Heart left ventricle (tissue), 16 donors: ENCODE results near the gene IGSF22. TPM values are rescaled to one million over a fixed set of nuclear protein-coding genes. Genes with fewer than 3 reads are reported as not detected.
"Not testable (repeated sequence)": the region's sequence is repeated elsewhere in the genome, so short reads cannot be mapped to it uniquely, and the experiment has no call there.

Source experiments
- ATAC-seq, 4 donors: fragments of 200-7000 bp; cut with Tn5 transposase; one replicate each; pipeline ENCODE4 v1.9.1; 2020 to 2022; ENCODE audit warnings: moderate library complexity in 4 of 4, mild to moderate bottlenecking in 3 of 4, moderate number of reproducible peaks in 1 of 4
- DNase-seq, 5 donors: peaks; one replicate each; pipeline ENCODE4 v3.0.0-alpha.2; 2020
- H3K27ac ChIP-seq, 12 donors: fragments of 200-600 bp; sonication (generic) in 4 of 12; one replicate each; pipeline versions ENCODE4 v1.5.0 to v1.8.0; 2016 to 2022; ENCODE audit warnings: mild to moderate bottlenecking in 2 of 12
- H3K27me3 ChIP-seq, 9 donors: fragments of 200-600 bp; sonication (generic) in 2 of 9; one replicate each; pipeline versions ENCODE4 v1.5.1 to v1.8.0; 2016 to 2022; ENCODE audit warnings: mild to moderate bottlenecking in 3 of 9
- H3K36me3 ChIP-seq, 9 donors: fragments of 200-600 bp; sonication (generic) in 2 of 9; one replicate each; pipeline versions ENCODE4 v1.5.0 to v1.8.0; 2018 to 2022; ENCODE audit warnings: mild to moderate bottlenecking in 2 of 9
- H3K4me1 ChIP-seq, 12 donors: fragments of 200-600 bp; sonication (generic) in 4 of 12; one replicate each; pipeline versions ENCODE4 v1.5.0 to v1.8.0; 2016 to 2022; ENCODE audit warnings: mild to moderate bottlenecking in 3 of 12
- H3K4me3 ChIP-seq, 12 donors: fragments of 200-600 bp; sonication (generic) in 4 of 12; one replicate each; pipeline versions ENCODE4 v1.5.0 to v1.8.0; 2017 to 2022; ENCODE audit warnings: mild to moderate bottlenecking in 9 of 12, moderate library complexity in 4 of 12
- H3K9me3 ChIP-seq, 12 donors: fragments of 200-600 bp; sonication (generic) in 4 of 12; one replicate each; pipeline versions ENCODE4 v1.5.0 to v1.8.0; 2016 to 2022; ENCODE audit warnings: mild to moderate bottlenecking in 1 of 12
- POLR2A ChIP-seq, 2 donors: fragments of 450-650 bp; IDR thresholded peaks; one replicate each; pipeline ENCODE4 v1.6.1; 2017; ENCODE audit warnings: antibody characterized with exemption in 2 of 2, mild to moderate bottlenecking in 2 of 2, moderate library complexity in 2 of 2
- WGBS, 4 donors: extraction: QIAGEN DNeasy Blood & Tissue Kit in 2 of 4; methylation state at CpG; one replicate each; pipeline versions ENCODE4 v1.1.5 to v1.1.7; 2013 to 2018; 5-methylcytosine and 5-hydroxymethylcytosine counted together
- intact Hi-C, 10 donors: fragments of 100-400 bp; cut with DNase I; formaldehyde crosslinking; loops; one replicate each; pipeline versions ENCODE4 v1.11.1 to v1.14.2; 2022
- polyA plus RNA-seq, 2 donors: library from polyadenylated mRNA; stranded (reverse); fragments of 200-250 nt; gene quantifications; one replicate each; pipeline ENCODE4 v1.2.3, GENCODE V29; 2013
- total RNA-seq, 9 donors: library from RNA; depleted of rRNA in 2 of 9; stranded (reverse); fragments of >200 nt in 2 of 9; fragmentation: NEBNext Ultra II Directional in 3 of 9; extraction: Animal tissue kit (Norgen Biotek cat#: 25700) in 3 of 9; gene quantifications; one replicate each; pipeline versions ENCODE4 v1.1.0 to v1.2.4, GENCODE V29; 2016 to 2023
- TF ChIP-seq, protein P1 (sequence below), 12 donors: fragments of 200-600 bp; sonication (generic) in 4 of 12; IDR thresholded peaks; one replicate each; pipeline versions ENCODE4 v1.5.0 to v1.8.0; 2018 to 2022; ENCODE audit warnings: antibody characterized with exemption in 12 of 12, mild to moderate bottlenecking in 5 of 12
- donor health status: ischemic (EF 13 %, LVEDD 7.1; RV severe dilation, severe dysfunction).
- donor health status: healthy with polysubstance abuse.
- donor health status: DM: no; HTN: yes; CAD: no.
- donor health status: DM: no; HTN: no; CAD: no.
- donor health status: ischemic (EF 25% LVEDD 6.9; RV normal size, moderate dysfunction).
- donor health status: ischemic (EF 25% LVEDD 5.7; RV mildly dilated, moderate dysfunction).
- donor health status: healthy.
- donor health status: DM: yes; HTN: yes; CAD: no.
- donor health status: ischemic (EF 35%, LVEDD 5.7; RV mildly dilated, moderate dysfunction).
- donor health status: nonischemic (EF 11% LVEDD 7.7; RV severe dilation, severe dysfunction).
- donor health status: DM: yes; HTN: yes; CAD: no.
- donor health status: PGD.
- donor health status: ischemic (EF 29% LVEDD 5.4; RV normal size, mild dysfunction).
- donor health status: nonischemic (EF 23%, LVEDD 6.1; RV moderate dilation, normal function).

IGSF22 gene
- total and polyA plus RNA-seq, 11 donors: 0.24 to 1.2 (median 0.77) TPM

- no peak overlapping the region for H3K27ac ChIP-seq
- no peak for ATAC-seq
- peaks cover 0 to 36% (median 19%) of the 10 kb centered on the region in 12 donors for H3K4me1 ChIP-seq
- DNase-seq: no peak
- 78 to 95% (median 91%) methylated on average over 2 of the region's 2 CpGs for WGBS, 4 donors
- H3K9me3 ChIP-seq: no peaks in the 10 kb centered on the region
- no peaks in the 10 kb centered on the region for H3K27me3 ChIP-seq
- TF ChIP-seq POLR2A (IDR thresholded peaks at IDR 0.05): no peak
- TF ChIP-seq, protein P1, sequence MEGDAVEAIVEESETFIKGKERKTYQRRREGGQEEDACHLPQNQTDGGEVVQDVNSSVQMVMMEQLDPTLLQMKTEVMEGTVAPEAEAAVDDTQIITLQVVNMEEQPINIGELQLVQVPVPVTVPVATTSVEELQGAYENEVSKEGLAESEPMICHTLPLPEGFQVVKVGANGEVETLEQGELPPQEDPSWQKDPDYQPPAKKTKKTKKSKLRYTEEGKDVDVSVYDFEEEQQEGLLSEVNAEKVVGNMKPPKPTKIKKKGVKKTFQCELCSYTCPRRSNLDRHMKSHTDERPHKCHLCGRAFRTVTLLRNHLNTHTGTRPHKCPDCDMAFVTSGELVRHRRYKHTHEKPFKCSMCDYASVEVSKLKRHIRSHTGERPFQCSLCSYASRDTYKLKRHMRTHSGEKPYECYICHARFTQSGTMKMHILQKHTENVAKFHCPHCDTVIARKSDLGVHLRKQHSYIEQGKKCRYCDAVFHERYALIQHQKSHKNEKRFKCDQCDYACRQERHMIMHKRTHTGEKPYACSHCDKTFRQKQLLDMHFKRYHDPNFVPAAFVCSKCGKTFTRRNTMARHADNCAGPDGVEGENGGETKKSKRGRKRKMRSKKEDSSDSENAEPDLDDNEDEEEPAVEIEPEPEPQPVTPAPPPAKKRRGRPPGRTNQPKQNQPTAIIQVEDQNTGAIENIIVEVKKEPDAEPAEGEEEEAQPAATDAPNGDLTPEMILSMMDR (IDR thresholded peaks at IDR 0.05): no peak
- intact Hi-C loops: loop anchor here in 3 of 10 donors (5.0 kb wide), 3 partner anchors 59 to 374 kb away; partner anchors contain the start of genes UEVLD (in 2 of the 3), GTF2H1 (in 1 of the 3) and HPS5 (in 1 of the 3)
- H3K4me3 ChIP-seq: no peak overlapping the region
- H3K36me3 ChIP-seq: peaks cover 0 to 6% (median 4%) of the 10 kb centered on the region in 9 donors
These were observed 29.3 kb downstream of the IGSF22 start for GRCh38 chr11:18696638-18697225.

DNA sequence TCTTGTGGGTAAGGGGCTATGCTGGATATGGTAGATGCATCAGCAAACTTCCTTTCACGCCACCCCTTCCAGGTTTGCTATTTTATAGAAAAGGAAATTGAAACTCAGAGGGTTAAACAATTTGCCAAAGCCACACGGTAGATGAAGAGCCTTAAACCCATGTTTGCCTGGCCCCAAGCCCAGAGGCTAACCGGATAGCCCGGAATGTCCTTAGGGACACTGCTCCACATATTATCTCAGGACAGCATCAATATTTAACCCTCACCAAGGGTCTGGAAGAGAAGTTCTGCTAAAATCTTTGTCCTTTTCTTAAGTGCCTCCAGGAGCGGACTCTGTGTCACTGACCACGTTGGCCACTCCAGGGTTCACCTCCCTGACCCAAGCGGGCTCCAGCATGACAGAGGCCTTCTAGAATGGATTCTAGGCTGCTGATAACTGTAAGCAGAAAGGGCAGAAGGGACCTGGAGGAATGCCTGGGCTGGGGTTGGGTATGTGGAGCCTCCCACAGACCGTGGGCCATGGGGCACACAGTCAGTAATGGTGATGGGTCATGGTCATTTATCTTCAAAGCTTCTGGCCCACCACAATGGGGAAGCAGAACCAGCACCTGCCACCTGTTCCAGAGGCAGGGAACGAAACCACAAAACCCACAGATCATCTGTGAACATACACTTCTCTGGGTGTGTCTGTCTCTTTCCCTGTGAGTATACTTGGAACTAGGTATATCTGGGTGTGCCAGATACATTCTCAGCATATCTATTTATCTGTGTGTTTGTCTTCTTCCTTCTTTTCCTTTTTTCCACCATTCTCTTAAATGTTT, 32.8 kb downstream of the IGSF22 start:
- ATAC-seq (no peak), DNase-seq (no peak)
- no peaks in the 10 kb centered on the region for H3K27me3 ChIP-seq
- WGBS, 4 donors: 51 to 61% (median 55%) methylated on average over 9 of the region's 9 CpGs
- intact Hi-C loops: loop anchor here in 1 of 10 donors (5.0 kb wide), 1 partner anchor 34 kb away; the partner anchor contains the start of gene IGSF22
- no peak overlapping the region for H3K4me3 ChIP-seq
- H3K4me1 ChIP-seq: peaks cover 0 to 11% (median 2%) of the 10 kb centered on the region in 12 donors
- TF ChIP-seq, protein P1 (IDR thresholded peaks at IDR 0.05): no peak
- TF ChIP-seq POLR2A (IDR thresholded peaks at IDR 0.05): no peak
- no peak overlapping the region for H3K27ac ChIP-seq
- no peaks in the 10 kb centered on the region for H3K9me3 ChIP-seq
- no peaks in the 10 kb centered on the region for H3K36me3 ChIP-seq

GRCh38 chr11:18691467-18692140, 34.4 kb downstream of the IGSF22 start:
- not testable (repeated sequence) for H3K27ac ChIP-seq, H3K27me3 ChIP-seq, H3K9me3 ChIP-seq, ATAC-seq, H3K36me3 ChIP-seq, H3K4me3 ChIP-seq, H3K4me1 ChIP-seq, DNase-seq
- intact Hi-C loops: loop anchor here in 1 of 10 donors (5.0 kb wide), 1 partner anchor 36 kb away; the partner anchor contains the start of gene IGSF22
- WGBS, 4 donors: 58 to 62% (median 60%) methylated on average over 4 of the region's 4 CpGs

GRCh38 chr11:18684267-18684666, 41.7 kb downstream of the IGSF22 start:
- ATAC-seq (no peak), DNase-seq (no peak)
- Histone ChIP-seq H3K27me3 (no peaks in the 10 kb centered on the region), H3K9me3 (no peaks in the 10 kb centered on the region), H3K4me1 (no peaks in the 10 kb centered on the region), H3K4me3 (no peak overlapping the region), H3K36me3 (no peaks in the 10 kb centered on the region), H3K27ac (no peak overlapping the region)
- intact Hi-C loops: no loop called here
- 42 to 79% (median 74%) methylated on average over 1 of the region's 1 CpG for WGBS, 4 donors
- TF ChIP-seq, protein P1 (IDR thresholded peaks at IDR 0.05): no peak
- TF ChIP-seq POLR2A (IDR thresholded peaks at IDR 0.05): no peak
